Erythroblast (primary cell): ENCODE measurements around the gene VEPH1.

Experiments used
- GATA1 ChIP-seq: IDR thresholded peaks from 2 replicates; pipeline ENCODE4 v1.6.1; 2011; ENCODE audit warnings: low read depth, mild to moderate bottlenecking, control low read depth, low read length, moderate library complexity
- POLR2A ChIP-seq: IDR thresholded peaks from 2 replicates; pipeline ENCODE4 v1.6.1; 2011; ENCODE audit warnings: mild to moderate bottlenecking, low read length

- TF ChIP-seq POLR2A (no peak), GATA1 (no peak)
Observed at GRCh38 chr3:157280354-157280753, 222.9 kb downstream of the VEPH1 start.
